Thyroid gland (tissue), 4 donors: ENCODE measurements around the gene TARS2. TPM values are rescaled to one million over a fixed set of nuclear protein-coding genes. Genes with fewer than 3 reads are reported as not detected.
A peak's percentile ranks its signal among the peaks of the same experiment; 100 is the strongest.

Source experiments
- DNase-seq, 2 donors: peaks; one replicate each; pipeline ENCODE4 v3.0.0-alpha.2; 2019
- H3K27ac ChIP-seq, 3 donors: fragments of 200-600 bp; sonication (generic); 1 replicate in 2 of 3; 2 replicates in 1 of 3; pipeline ENCODE4 v1.5.1; 2016 to 2019; ENCODE audit warnings: mild to moderate bottlenecking in 1 of 3, moderate library complexity in 1 of 3
- H3K27me3 ChIP-seq: fragments of 200-600 bp; sonication (generic); one replicate; pipeline ENCODE4 v1.5.1; 2019
- H3K36me3 ChIP-seq, 2 donors: fragments of 200-600 bp; sonication (generic); one replicate each; pipeline ENCODE4 v1.5.1; 2016 to 2019
- H3K4me1 ChIP-seq, 2 donors: fragments of 200-600 bp; sonication (generic); one replicate each; pipeline ENCODE4 v1.5.1; 2017 to 2019
- H3K4me3 ChIP-seq, 3 donors: fragments of 200-600 bp; sonication (generic); replicated peaks in 1 of 3; 1 replicate in 2 of 3; 2 replicates in 1 of 3; pipeline ENCODE4 v1.5.1; 2016; ENCODE audit warnings: mild to moderate bottlenecking in 1 of 3
- H3K9me3 ChIP-seq: fragments of 200-600 bp; sonication (generic); one replicate; pipeline ENCODE4 v1.5.1; 2017
- CTCF ChIP-seq, 6 experiments: fragments of 200-600 bp in 3 of 6; fragments of 450-650 bp in 3 of 6; sonication (generic) in 3 of 6; IDR thresholded peaks; one replicate each; pipeline ENCODE4 v1.5.1; 2016 to 2019; ENCODE audit warnings: antibody characterized with exemption in 6 of 6, mild to moderate bottlenecking in 2 of 6, inconsistent platforms in 1 of 6, moderate library complexity in 1 of 6
- POLR2A ChIP-seq, 2 donors: fragments of 450-650 bp; IDR thresholded peaks; one replicate each; pipeline ENCODE4 v1.6.1; 2017; ENCODE audit warnings: antibody characterized with exemption in 2 of 2, mild to moderate bottlenecking in 2 of 2, moderate library complexity in 1 of 2
- WGBS, 2 donors: methylation state at CpG; one replicate each; pipeline ENCODE4 v1.1.5; 2017; 5-methylcytosine and 5-hydroxymethylcytosine counted together
- intact Hi-C: fragments of 100-400 bp; cut with DNase I; formaldehyde crosslinking; loops from one replicate; pipeline ENCODE4 v1.15.1; 2023
- total RNA-seq, 4 donors: library from RNA; depleted of rRNA; stranded (reverse); fragments of >200 nt; gene quantifications; one replicate each; pipeline ENCODE4 v1.2.3, GENCODE V29; 2016

The TARS2 gene
- total RNA-seq, 4 donors from 2014 or later, result 13.8 to 18.2 (median 14.8) TPM

- TF ChIP-seq CTCF (IDR thresholded peaks at IDR 0.05), result no peak
- peak in 1 of 2 donors; percentile 13 for TF ChIP-seq POLR2A (IDR thresholded peaks at IDR 0.05)
Measured at GRCh38 chr1:150552128-150552910, 65.1 kb downstream of the TARS2 start.

GRCh38 chr1:150552911-150553289, 65.7 kb downstream of the TARS2 start:
- Histone ChIP-seq H3K4me3 (no peak overlapping the region), H3K27ac (peak overlapping the region in 2 of 3 donors; percentile 74 to 85), H3K4me1 (peaks cover 6 to 40% of the 10 kb centered on the region in 2 donors), H3K9me3 (no peaks in the 10 kb centered on the region), H3K36me3 (no peaks in the 10 kb centered on the region), H3K27me3 (no peaks in the 10 kb centered on the region)
- TF ChIP-seq POLR2A (IDR thresholded peaks at IDR 0.05), result no peak
- TF ChIP-seq CTCF (IDR thresholded peaks at IDR 0.05), result no peak
- 78 to 89% methylated on average over 10 to 11 of the region's 12 CpGs for WGBS, 2 donors
- DNase-seq, result no peak
- intact Hi-C loops, result loop anchor here (10.0 kb wide), 1 partner anchor 442 kb away; no protein-coding TSS in a partner anchor

More at GRCh38 chr1:150552128-150552910, 65.1 kb downstream of the TARS2 start:
- Histone ChIP-seq H3K36me3 (no peaks in the 10 kb centered on the region), H3K27ac (peak overlapping the region in 2 of 3 donors; percentile 74 to 85), H3K27me3 (no peaks in the 10 kb centered on the region), H3K9me3 (no peaks in the 10 kb centered on the region), H3K4me3 (no peak overlapping the region), H3K4me1 (peaks cover 6 to 40% of the 10 kb centered on the region in 2 donors)
- intact Hi-C loops, result loop anchor here (10.0 kb wide), 1 partner anchor 442 kb away; no protein-coding TSS in a partner anchor
- WGBS, 2 donors, result 49 to 52% methylated on average over 13 of the region's 13 CpGs
- peak; percentile 43 to 62 for DNase-seq

- H3K27ac ChIP-seq, result peak overlapping the region in 1 of 3 donors; percentile 74
- no peaks in the 10 kb centered on the region for H3K9me3 ChIP-seq
- 80 to 89% methylated on average over 10 to 15 of the region's 23 CpGs for WGBS, 2 donors
- DNase-seq, result no peak
- peaks cover 6 to 40% of the 10 kb centered on the region in 2 donors for H3K4me1 ChIP-seq
- H3K27me3 ChIP-seq, result no peaks in the 10 kb centered on the region
- no peaks in the 10 kb centered on the region for H3K36me3 ChIP-seq
- H3K4me3 ChIP-seq, result no peak overlapping the region
- TF ChIP-seq CTCF (IDR thresholded peaks at IDR 0.05) (no peak), POLR2A (IDR thresholded peaks at IDR 0.05) (no peak)
- intact Hi-C loops, result loop anchor here (10.0 kb wide), 1 partner anchor 441 kb away; no protein-coding TSS in a partner anchor
Measured at GRCh38 chr1:150553392-150554085, 66.3 kb downstream of the TARS2 start.

GRCh38 chr1:150554086-150554452, 66.8 kb downstream of the TARS2 start:
- H3K4me1 ChIP-seq, result peaks cover 6 to 42% of the 10 kb centered on the region in 2 donors
- intact Hi-C loops, result loop anchor here (10.0 kb wide), 1 partner anchor 441 kb away; no protein-coding TSS in a partner anchor
- no peak for TF ChIP-seq CTCF (IDR thresholded peaks at IDR 0.05)
- TF ChIP-seq POLR2A (IDR thresholded peaks at IDR 0.05), result no peak
- H3K9me3 ChIP-seq, result no peaks in the 10 kb centered on the region
- H3K27me3 ChIP-seq, result no peaks in the 10 kb centered on the region
- H3K4me3 ChIP-seq, result no peak overlapping the region
- DNase-seq, result no peak
- H3K27ac ChIP-seq, result no peak overlapping the region
- WGBS, 2 donors, result 87 to 93% methylated on average over 8 of the region's 8 CpGs
- no peaks in the 10 kb centered on the region for H3K36me3 ChIP-seq
